ENCODE results near the gene NCAM1.

Gene NCAM1

GRCh38 chr11:113083571-113083970 lies 122.4 kb downstream of the NCAM1 start:
- TF ChIP-seq CTCF (conservative IDR thresholded peaks at IDR 0.05; ENCODE audit: low read length) = no peak
- DNase-seq (ENCODE audit: low read depth) = no peak
- no peak overlapping the region for H3K4me3 ChIP-seq (ENCODE audit: low read length)

- no peak for DNase-seq (ENCODE audit: low read depth)
- no peak overlapping the region for H3K4me3 ChIP-seq (ENCODE audit: low read length)
- no peak for TF ChIP-seq CTCF (conservative IDR thresholded peaks at IDR 0.05; ENCODE audit: low read length)
These were observed 123.1 kb downstream of the NCAM1 start for GRCh38 chr11:113084297-113084696.

- no peak for DNase-seq (ENCODE audit: low read depth)
- H3K4me3 ChIP-seq (ENCODE audit: low read length) = no peak overlapping the region
- TF ChIP-seq CTCF (conservative IDR thresholded peaks at IDR 0.05; ENCODE audit: low read length) = no peak
These were observed 124.2 kb downstream of the NCAM1 start for GRCh38 chr11:113085446-113085845.

- no peak overlapping the region for H3K4me3 ChIP-seq (ENCODE audit: low read length)
- TF ChIP-seq CTCF (conservative IDR thresholded peaks at IDR 0.05; ENCODE audit: low read length) = no peak
- DNase-seq (ENCODE audit: low read depth) = no peak
These were observed 126.5 kb downstream of the NCAM1 start for GRCh38 chr11:113087706-113088105.

- no peak for DNase-seq (ENCODE audit: low read depth)
- no peak overlapping the region for H3K4me3 ChIP-seq (ENCODE audit: low read length)
These were observed 129.7 kb downstream of the NCAM1 start for GRCh38 chr11:113090716-113091480.

GRCh38 chr11:113091481-113091780 lies 130.2 kb downstream of the NCAM1 start:
- DNase-seq (ENCODE audit: low read depth) = no peak
- TF ChIP-seq CTCF (conservative IDR thresholded peaks at IDR 0.05; ENCODE audit: low read length) = no peak

More at GRCh38 chr11:113090716-113091480, 129.7 kb downstream of the NCAM1 start:
- TF ChIP-seq CTCF (conservative IDR thresholded peaks at IDR 0.05; ENCODE audit: low read length) = no peak

GRCh38 chr11:113096648-113097047 lies 135.4 kb downstream of the NCAM1 start:
- H3K4me3 ChIP-seq (ENCODE audit: low read length) = no peak overlapping the region
- TF ChIP-seq CTCF (conservative IDR thresholded peaks at IDR 0.05; ENCODE audit: low read length) = no peak
- DNase-seq (ENCODE audit: low read depth) = no peak

More at GRCh38 chr11:113091481-113091780, 130.2 kb downstream of the NCAM1 start:
- no peak overlapping the region for H3K4me3 ChIP-seq (ENCODE audit: low read length)
